Hematopoietic multipotent progenitor cell treated with erythropoietin and hydrocortisone succinate and interleukin-3 and kit ligand, for 6 days (in vitro differentiated cells): ENCODE measurements around the gene MICB.
A peak's percentile ranks its signal among the peaks of the same experiment; 100 is the strongest.

Experiments
- DNase-seq: peaks from one replicate; pipeline ENCODE4 v3.0.0-alpha.2; 2015

The MICB gene

GRCh38 chr6:31541658-31542521, 43.9 kb downstream of the MICB start, which contains the start of gene DDX39B:
TSS of gene DDX39B (minus strand) at chr6:31542003. CDS start at chr6:31540532, 1,471 bp downstream.
- DNase-seq = peak; percentile 99

DNA sequence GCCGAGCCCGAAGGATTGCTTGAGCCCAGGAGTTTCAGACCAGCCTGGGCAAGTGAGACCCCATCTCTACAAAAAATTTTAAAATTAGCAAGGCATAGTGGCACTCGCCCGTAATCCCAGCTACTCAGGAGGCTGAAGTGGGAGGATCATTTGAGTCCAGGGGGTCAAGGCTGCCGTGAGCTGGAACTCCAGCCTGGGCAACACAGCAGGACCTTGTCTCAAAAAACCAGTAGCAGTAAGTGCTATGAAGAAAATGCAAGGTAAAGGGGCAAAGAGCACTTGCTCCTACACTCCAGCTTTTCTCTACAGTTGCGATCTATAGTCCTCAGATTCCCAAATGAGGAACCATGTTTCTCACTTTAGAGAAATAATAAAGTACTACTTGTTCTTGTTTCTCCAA, 45.7 kb downstream of the MICB start:
- no peak for DNase-seq

GRCh38 chr6:31544676-31545075, 46.7 kb downstream of the MICB start:
- DNase-seq = no peak

DNA sequence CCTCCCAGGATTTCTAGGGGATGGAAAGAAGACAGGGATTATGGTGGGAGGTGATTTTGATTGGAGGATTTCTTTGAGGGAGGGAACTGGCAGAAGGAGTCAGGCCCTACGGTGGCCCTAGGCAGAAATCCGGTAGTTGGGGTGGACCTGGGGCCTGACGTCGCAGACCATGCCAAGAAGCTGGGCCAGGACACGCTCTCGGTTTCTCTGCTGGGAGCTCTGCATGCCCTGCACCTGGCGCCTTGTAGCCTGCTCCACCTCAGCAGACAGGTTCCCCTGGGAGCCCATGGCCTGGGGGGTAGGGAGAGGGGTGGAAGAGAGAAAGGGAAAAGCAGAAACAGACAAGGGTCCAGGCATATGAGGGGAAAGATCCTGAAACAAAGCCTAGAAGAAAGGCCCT, 47.3 kb downstream of the MICB start:
- DNase-seq = no peak

GRCh38 chr6:31546339-31546957, 48.5 kb downstream of the MICB start, which contains the start of gene ATP6V1G2:
TSS of gene ATP6V1G2 (minus strand) at chr6:31546608. CDS start at chr6:31546559, 49 bp downstream.
- peak; percentile 92 for DNase-seq

DNA sequence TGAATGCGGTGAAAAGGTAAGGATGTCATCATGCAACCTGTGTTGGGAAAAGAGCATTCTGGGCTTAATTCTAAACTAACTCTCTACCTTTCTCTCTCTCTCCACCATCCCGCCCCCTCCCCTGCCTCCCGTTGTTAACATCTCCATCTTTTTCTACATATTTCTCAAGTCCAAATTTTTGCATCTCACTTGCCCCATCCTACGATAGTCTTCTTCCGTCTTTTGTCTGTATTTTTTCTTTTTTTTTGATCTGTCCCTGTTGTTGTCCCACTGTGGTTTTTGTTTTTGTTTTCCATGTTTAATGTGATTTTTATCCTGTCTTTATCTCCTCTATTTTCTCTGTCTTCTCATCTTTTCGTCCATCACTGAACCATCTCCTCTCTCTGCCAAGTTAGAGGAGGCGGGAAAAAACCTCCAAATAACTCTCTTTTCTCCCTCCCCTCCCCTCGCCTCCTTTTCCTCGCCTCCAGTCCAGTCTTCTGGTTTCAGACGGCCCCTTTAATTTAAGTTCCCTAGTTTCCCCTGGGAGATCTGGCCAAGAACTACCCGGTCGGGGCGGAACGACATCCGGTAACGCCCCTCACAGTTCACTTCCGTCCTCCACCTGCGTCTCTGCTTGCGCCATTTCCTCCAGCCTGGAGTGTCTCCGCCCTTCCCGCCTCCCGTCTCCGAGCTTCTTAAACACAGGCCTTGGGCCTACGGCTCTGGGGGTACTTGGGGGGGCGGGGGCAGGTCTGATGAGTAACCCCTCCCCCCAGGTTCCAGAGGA, 49.2 kb downstream of the MICB start, which contains the start of gene NFKBIL1:
Gene NFKBIL1 (plus strand): TSS at position 651 of the 769 bp plus-strand sequence. CDS start 87 bp downstream, at position 738.
- peak; percentile 98 for DNase-seq

- DNase-seq = no peak
Observed at GRCh38 chr6:31547727-31548543, 50.0 kb downstream of the MICB start.

DNA sequence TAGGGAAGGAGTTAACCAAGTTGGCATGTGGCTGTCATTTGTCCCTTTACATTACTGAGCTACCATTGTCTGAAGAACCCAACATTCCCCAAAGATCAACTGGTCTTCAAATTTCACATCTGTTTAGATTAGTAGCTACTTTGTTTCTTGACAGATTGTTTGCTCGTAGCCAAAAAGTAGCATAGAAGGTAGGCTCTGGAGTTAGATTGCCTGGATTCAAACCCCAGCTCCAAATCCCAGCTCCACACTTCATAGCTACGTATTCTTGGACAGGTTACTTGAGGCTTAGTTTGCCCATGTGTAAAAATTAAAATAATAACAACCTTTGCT, 50.6 kb downstream of the MICB start:
- DNase-seq = no peak

DNA sequence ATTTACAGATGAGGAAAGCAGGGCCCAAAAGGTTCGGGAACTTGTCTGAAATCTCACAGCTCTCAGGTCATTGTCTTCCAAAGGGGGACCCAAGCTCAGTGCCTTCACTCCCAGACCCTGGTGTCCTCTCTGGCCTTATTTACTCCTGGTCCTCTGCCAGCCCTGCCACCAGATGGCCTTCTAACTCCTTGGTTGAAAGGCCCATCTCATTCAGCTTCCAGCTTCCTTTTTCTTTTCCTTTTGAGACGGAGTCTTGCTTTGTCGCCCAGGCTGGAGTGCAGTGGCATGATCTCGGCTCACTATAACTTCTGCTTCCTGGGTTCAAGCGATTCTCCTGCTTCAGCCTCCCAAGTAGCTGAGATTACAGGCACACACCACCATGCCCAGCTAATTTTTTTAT, 53.4 kb downstream of the MICB start:
- peak; percentile 91 for DNase-seq

DNA sequence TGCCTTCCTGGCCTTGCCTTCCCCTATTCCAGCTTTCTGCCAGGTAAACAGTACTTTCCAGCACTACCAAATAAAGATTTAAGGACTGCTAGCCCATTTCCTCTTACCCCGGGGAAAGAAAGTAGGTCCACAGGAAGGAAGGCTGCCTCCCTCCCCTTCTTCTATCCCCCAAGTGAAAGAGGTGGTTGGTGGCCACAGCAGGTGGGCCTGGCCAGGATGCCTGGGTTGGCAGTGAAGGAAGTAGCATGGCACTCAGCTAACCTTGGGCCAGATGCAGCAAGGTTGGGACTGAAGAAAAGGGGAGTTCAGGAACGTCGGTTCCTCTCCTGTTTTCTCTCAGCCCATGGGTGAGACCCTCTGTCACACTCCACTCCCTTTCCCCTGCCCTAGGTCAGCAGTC, 58.4 kb downstream of the MICB start:
- DNase-seq = no peak

- no peak for DNase-seq
Observed at GRCh38 chr6:31557443-31558317, 59.7 kb downstream of the MICB start.

- DNase-seq = no peak
Observed at GRCh38 chr6:31558318-31558625, 60.3 kb downstream of the MICB start.

DNA sequence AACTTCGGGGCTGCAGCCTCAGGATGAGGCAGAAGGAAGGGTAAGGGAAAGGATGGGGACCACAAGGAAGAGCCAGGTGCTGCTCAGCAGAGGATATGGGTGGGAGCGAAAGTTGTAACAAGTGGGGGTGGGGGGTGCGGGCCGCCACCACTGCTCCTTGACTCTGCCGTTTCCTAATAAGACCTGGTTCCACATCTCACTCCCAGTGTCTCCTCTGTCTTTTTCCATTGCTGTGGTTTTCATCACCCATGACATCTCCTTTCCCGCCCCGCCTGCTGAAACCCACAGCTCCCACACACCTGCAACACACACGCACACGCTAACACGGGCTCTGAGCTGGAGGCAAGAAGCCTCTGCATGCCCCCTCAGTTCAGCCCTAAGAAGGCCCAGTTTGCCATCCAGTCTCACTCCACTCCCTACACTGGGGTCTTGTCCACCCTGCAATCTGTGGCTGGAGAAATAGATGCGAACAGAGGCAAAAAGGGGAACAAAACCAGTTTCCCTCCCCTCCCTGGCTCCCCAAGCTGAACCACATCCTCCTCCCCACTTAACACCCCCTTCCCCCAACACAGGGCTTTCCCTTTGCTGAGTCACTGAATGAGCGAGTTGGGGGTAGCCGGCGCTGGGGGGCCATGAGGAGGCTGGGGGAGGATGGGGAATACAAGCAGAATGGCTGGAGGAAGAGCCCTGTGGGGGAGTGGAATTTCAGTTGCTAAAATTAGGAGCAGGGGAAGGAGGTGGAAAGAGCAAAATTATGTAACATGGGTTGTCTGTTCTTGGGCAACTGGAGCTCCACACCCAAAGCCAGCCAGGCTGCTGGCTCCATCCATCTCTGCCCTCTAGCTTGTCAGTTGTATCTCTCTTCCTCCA, 60.9 kb downstream of the MICB start:
- DNase-seq = peak; percentile 84

DNA sequence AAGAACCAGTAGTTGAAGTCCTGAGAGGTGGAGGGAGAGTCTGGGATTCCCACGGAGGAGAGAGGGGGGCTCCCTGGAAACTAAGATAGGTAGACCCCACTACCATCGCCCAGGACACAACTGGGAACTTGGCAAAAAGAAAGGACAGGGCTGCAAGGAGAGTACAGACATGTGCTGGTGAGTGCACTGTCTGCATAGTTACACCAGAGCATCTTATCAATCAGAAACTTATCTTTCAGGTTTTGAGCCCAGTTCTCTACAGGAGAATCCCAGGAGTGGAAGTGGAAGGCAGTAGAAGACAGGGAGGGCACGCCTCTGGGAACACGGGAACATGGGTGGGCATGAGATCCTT, 61.6 kb downstream of the MICB start:
- DNase-seq = no peak

GRCh38 chr6:31559958-31560696, 62.2 kb downstream of the MICB start:
- peak; percentile 75 for DNase-seq

- no peak for DNase-seq
Observed at GRCh38 chr6:31560697-31561058, 62.7 kb downstream of the MICB start.
